H54 (cell line): ENCODE measurements around the gene GPR55.
"Not testable (repeated sequence)": the region's sequence is repeated elsewhere in the genome, so short reads cannot be mapped to it uniquely, and the experiment has no call there.

Experiments
- DNase-seq: peaks from one replicate; pipeline ENCODE4 v3.0.0; 2011; ENCODE audit warnings: low spot score, mixed read lengths; ENCODE audit not compliant: insufficient read length
- FAIRE-seq: peaks from 3 replicates; lab custom pipeline; 2011; peaks lifted over from hg19 to GRCh38; lab: Jason Lieb, UNC
- POLR2A ChIP-seq: IDR thresholded peaks from 2 replicates; pipeline ENCODE4 v1.6.1; 2011; ENCODE audit warnings: low read depth, mild to moderate bottlenecking, low read length

GPR55 gene

DNA sequence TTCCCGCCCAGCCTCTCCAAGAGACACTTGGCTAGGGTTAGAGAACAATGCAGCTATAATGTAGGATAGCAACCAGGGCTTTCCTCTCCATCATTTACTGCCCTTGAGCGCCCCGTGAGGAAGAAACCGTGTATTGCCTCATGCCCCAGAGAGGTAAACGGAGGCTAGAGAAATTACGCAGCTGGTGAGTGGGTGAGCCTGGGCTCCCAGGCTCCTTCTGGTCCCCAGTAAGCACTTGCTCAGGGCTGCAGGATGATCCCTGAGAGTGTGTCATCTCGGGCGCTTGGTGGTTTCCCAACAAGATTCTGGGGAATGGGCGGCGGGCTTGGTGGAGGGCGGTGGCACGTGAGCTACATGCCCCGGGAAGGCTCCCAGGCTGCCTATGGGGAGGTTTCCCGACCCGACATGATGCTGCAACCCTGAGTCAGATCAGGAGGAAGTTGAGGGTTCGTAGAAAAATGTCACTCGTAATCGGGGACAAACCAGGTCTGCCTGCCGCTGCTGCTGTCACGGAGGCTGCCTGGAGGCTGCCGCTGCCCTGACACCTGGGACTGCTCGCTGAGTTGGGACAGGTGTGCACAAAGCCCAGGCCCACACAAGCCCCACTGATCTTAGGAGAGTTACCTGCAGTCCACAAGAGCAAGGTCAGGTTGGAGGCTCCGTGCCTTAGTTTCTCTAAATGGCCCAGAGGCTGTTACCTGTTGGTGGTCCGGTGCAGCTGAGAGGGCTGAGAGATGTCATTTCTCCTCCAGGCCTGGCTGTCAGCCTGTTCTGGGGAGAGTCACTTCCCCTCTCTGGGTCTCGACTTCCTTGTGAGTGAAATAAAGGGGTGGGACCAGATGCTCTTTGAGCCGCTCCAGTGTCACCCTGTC lies at the start of gene GPR55:
GPR55 (minus strand) TSS at position 773 of the 872 bp plus-strand sequence. CDS start 14,280 bp downstream, outside the sequence.
- DNase-seq (no peak), FAIRE-seq (no peak)
- no peak for TF ChIP-seq POLR2A

DNA sequence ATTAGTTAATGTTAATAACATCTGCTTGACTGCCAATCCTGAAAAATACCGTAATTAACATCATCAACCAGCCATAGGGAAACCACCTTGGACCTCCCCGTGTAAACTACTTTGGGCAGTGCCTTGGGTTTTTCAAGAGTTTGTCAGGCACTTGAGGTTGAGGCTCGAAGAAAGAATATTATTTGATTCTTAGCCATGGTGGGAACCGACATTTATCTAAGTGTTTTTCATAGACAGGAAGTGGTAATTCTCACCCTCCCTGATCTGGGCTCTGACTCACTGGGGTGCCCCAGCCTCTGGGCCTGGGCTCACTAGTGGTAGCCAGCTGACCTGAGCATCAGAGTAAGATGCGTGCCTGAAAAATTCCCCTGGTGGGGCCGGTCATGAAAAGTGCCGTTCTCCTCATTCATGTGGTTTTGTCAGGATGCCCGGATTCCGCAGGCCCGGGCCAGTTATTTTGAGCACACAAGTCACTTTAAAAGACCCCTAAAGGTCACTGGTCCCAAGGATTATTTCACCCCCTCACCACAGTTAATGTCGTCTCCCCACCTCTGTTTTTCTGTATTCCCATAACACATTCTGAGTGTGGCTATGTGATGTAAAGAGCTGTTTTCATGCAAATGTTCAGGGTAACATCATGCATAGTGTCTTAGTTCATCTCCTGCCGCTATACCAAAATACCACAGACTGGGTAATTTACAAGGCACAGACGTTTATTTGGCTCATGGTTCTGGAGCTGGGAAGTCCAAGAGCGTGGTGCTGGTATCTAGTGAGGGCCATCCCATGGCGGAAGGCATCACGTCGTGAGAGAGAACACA lies 49.3 kb upstream of the GPR55 start:
- no peak for TF ChIP-seq POLR2A
- DNase-seq (peak; percentile 82), FAIRE-seq (peak; percentile 20)

DNA sequence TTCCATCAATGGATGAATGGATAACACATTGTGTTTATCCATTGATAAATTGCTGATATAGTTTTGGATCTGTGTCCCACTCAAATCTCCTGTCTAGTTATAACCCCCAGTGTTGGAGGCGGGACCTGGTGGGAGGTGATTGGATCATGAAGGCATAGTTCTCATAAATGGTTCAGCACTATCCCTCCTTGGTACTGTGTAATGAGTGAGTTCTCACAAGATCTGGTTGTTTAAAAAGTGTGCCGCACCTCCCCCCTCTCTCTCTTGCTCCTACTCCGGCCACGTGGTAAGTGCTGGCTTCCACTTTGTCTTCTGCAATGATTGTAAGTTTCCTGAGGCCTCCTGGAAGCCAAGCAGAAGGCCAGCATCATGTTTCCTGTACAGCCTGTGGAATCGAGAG lies 47.0 kb upstream of the GPR55 start:
- TF ChIP-seq POLR2A: no peak
- FAIRE-seq (no peak), DNase-seq (no peak)

GRCh38 chr2:230969659-230970015 lies 44.6 kb upstream of the GPR55 start:
- TF ChIP-seq POLR2A: no peak
- DNase-seq (no peak), FAIRE-seq (no peak)

DNA sequence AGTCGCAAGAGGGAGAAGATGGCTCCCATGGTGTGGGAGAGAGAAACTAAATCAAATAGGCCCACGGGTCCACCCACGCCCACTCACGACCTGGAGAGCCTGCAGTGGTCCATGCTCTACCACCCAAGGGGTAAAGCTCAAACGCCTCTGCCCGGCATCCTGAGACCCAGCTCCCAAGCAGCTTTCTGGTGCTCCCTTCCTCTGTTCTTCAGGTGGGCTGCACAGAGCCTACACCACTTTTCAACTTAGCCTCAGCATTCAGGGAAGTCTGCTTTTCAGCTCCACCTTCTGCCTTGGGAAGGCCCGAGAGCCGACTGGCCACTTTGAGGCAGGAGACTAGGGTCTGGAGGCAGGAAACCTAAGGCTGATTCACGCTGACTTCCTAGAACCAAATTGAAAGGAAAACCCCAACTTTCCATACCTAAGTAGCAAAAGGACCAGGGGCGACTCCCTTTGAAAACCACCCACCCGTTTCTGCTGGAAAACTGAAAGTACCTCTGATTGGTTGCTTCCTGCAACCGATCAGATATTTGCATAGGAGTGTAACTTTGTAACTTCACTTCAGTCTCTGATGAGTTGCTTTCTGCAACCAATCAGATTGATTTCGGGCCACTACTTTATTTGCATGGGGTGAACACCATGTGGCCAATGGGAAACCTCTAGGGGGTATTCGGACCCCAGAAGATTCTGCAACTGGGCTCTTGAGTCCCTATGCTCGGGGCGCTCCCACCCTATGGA lies 44.0 kb upstream of the GPR55 start:
- DNase-seq (no peak), FAIRE-seq (peak; percentile 92)
- no peak for TF ChIP-seq POLR2A

GRCh38 chr2:230968314-230968713 lies 43.3 kb upstream of the GPR55 start:
- not testable (repeated sequence) for DNase-seq, FAIRE-seq

DNA sequence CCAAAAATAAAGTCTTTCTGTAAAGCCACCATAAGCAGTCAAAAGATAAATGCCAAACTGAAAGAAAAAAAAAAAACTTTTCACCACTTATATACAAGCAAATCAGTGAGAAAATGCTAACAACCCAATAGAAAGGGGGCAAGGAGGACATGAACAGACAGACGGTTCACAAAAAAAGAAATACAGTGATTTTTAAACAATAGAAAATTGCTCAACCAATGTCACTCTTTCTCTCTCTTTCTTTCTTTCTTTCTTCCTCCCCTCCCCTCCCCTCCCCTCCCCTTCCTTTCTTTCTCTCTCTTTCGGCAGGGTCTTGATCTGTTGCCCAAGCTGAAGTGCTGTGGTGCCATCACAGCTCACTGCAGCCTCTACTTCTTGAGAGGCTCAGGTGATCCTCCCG lies 42.1 kb upstream of the GPR55 start:
- DNase-seq: no peak
- no peak for FAIRE-seq
- TF ChIP-seq POLR2A: no peak

DNA sequence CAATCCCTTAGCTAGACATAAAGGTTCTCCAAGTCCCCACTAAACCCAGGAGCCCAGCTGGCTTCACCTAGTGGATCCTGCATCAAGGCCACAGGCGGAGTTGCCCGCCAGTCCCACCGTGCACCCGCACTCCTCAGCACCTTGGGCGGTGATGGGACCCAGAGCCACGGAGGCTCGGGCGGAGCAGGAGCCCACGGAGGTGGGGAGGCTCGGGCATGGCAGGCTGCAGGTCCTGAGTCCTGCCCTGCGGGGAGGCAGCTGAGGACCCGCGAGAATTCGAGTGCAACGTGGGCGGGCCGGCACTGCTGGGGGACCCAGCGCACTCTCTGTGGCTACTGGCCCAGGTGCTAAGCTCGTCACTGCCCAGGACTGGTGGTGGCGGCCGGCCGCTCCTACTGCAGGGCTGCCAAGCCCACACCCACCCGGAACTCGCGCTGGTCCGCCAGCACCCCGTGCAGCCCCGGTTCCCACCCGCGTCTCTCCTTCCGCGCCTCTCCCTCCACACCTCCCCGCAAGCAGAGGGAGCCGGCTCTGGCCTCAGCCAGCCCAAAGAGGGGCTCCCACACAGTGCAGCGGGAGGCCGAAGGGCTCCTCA lies 39.2 kb upstream of the GPR55 start:
- TF ChIP-seq POLR2A: no peak
- no peak for FAIRE-seq
- no peak for DNase-seq

DNA sequence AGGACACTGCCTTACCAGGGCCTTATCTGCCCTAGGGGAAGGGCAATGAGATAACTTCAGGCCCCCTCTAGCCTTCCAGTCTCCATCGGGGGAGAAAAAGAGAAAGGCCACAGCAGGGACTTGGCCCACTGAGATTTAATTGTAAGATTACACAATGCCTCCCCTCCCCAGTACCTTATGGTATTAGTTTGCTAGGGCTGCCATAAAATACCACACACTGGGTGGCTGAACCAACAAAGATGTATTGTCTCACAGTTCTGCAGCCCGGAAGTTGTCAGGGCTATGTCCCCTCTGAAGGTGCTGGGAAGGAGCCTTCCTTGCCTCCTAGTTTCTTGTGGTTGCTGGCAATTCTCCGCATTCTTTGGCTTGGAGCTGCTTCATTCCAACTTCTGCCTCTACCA lies 36.0 kb upstream of the GPR55 start:
- TF ChIP-seq POLR2A: no peak
- DNase-seq (no peak), FAIRE-seq (no peak)

GRCh38 chr2:230960026-230960425 lies 35.0 kb upstream of the GPR55 start:
- FAIRE-seq: no peak
- DNase-seq: no peak
- TF ChIP-seq POLR2A: no peak

- FAIRE-seq (no peak), DNase-seq (no peak)
- no peak for TF ChIP-seq POLR2A
Observed at GRCh38 chr2:230958820-230959756, 34.0 kb upstream of the GPR55 start.

DNA sequence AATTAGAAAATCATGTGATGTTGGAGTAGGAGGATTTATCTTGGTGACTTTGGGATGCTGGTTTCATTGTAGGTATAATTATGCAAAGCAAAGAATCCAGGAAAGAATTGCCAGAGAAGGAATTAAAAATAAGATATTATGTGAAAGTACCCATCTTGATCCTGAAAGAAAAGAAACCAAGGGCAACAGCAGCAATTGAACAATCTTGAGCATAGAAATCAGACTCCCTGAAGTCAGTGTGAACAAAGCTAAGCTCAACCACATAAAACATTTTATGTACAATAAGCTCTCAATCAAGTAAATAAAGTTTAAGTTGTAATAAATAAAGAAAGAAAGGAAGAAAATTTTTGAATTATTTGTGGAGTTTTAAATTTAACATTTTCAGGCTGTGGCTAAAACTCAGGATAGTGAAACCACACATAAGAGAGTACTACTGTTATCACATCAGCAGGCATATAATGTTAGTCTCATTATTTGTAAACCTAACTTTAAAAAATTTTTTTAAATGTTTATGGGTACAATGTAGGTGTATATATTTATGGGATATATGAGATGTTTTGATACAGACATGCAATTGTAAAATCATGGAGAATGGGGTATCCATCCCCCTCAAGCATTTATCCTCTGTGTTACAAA lies 32.8 kb upstream of the GPR55 start:
- no peak for FAIRE-seq
- no peak for TF ChIP-seq POLR2A
- DNase-seq: no peak
